ENCODE data around the gene SOX12.
"Not testable (repeated sequence)": the region's sequence is repeated elsewhere in the genome, so short reads cannot be mapped to it uniquely, and the experiment has no call there.

The SOX12 gene

DNA sequence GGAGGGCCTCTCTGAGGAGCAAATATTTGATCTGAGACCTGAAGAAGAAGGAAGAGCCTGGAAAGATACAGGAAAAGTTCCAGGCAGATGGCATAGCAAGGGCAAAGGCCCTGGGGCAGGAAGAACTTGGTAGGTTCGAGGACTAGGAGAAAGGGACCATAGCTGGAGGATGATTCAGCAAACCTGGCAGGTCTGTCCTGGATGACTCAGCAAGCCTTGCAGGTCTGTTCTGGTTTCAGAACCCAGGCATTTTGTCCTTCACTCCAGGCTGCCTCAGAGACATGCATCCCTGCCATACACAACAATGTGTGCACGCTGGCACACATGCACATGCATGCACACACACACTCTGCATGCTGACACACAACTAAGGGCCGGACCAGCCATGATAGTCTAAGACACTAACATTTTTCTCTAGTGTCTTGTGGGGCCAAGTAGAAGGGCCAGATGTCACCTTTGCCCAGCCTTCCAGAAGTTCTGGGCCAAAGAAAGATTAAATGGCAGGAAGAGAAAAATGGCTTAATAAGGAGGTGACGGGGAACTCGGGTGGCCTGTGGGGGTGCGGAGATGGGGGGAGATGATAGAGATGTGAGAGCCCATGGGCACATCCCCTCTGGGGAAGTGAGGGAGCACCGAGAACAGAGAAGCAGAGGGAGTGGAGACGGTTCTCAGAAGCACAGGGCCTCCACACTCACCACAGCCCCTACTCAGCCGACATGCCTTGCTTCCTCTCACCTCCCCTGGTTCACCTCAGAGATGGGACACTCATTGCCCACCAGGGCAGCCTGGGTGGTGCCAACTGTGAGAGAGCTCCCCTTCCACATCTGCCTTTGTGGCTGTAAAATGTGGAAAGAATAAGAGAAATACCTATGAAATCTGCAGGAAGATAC is 39.8 kb downstream of the SOX12 start:
- DNase-seq = no peak

- no peak for DNase-seq
These were observed 40.8 kb downstream of the SOX12 start for GRCh38 chr20:366041-366718.

DNA sequence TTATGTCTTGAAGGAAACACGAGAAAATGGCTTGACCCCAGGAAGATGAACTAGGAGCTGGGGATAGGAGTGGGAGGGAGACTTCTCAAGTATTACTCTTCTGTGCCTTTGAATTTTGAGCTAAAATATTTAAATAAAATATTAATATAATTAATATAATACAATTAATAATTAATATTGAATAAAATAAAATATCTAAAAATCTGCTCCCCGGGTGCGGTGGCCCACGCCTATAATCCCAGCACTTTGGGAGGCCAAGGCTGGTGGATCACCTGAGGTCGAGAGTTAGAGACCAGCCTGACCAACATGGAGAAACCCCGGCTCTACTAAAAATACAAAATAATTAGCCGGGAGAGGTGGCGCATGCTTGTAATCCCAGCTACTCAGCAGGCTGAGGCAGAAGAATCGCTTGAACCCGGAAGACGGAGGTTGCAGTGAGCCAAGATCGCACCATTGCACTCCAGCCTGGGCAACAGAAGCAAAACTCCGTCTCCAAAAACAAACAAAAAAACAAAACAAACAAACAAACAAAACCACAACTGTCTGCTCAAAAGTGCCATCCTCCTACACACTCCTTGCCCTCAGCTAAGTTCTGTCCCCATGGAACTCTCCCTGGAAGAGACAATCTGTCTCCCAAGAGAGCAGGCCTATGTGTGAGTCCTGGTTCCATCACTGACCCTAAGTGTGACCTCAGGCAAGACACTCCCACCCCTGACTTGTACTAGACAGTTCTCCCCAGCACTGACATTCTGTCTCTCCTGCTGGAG is 41.5 kb downstream of the SOX12 start:
- DNase-seq = no peak

DNA sequence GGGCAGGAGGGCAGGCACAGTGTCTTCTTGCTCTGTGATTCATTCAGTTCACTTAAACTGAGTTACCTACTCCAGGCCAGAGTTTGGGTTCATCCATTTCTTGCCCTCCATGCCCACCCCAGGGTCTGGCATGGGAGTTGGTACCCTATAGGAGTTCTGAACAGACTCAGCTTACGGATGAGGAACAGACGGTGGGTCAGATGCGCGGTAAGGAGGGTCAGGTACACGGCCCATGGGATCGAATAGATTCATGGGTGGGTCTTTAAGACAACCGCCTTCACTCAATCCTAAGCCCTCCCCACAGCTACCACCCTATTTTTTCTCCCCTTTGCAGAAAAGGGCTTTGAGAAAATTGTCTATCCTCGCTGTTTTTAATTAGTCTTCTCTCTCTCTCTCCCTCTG is 42.1 kb downstream of the SOX12 start:
- DNase-seq = no peak

GRCh38 chr20:368915-369314 is 43.6 kb downstream of the SOX12 start:
- DNase-seq = no peak

DNA sequence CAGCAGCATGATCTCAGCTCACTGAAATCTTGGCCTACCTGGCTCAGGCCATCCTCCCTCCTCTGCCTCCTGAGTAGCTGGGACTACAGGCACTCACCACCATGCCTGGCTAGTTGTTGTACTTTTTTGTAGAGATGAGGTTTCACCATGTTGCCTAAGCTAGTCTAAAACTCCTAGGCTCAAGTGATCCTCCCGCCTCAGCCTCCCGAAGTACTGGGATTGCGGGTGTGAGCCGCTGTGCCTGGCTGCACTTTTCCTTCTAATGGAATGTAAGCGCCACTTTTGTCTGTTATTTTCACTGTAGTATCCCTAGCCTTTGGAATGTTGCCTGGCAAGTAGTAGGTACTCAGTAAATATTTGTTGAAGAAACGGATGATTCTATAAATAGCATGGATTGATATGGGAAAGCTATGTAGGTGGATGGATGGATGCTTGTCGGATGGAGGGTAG is 44.8 kb downstream of the SOX12 start:
- no peak for DNase-seq

DNA sequence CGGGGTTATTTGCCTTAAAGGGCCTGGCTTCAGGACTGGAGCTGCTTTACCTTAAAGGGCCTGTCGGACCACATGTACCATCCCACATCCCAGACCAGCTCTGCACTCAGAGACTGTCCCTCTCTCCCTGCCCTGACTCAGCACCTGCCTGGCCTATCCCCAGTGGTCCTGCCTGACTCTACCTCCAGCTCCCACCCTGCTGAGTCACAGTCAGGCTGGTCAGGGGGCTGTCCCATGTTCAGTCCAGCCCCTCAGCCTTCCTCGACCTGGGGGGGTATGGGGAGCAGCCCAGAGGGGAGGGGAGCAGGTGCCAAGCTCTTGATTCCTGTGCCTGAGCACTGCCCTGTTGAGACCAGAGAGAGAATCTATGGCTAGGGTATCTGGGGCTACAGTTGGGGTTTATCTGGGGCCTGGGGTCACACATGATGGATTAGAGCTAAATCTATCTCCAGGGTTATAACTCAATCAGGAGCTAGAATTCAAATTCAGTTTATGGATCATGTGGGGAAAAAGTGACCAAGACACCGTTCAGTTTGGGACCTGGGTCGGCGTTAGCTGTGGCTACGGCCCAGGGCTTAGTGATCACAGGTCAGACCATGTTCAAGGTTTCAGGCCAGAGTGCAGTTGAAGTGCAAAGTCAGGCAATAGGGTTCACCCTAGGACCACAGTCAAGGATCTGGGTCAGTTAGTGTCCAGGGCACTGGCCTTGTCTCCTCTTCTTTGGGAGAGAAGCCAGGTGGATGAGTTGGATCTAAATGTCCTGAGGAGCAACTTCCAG is 45.8 kb downstream of the SOX12 start:
- DNase-seq = no peak

GRCh38 chr20:371755-372542 is 46.6 kb downstream of the SOX12 start:
- no peak for DNase-seq

GRCh38 chr20:372543-373082 is 47.3 kb downstream of the SOX12 start:
- DNase-seq = not testable (repeated sequence)

GRCh38 chr20:373171-373890 is 48.0 kb downstream of the SOX12 start:
- no peak for DNase-seq

DNA sequence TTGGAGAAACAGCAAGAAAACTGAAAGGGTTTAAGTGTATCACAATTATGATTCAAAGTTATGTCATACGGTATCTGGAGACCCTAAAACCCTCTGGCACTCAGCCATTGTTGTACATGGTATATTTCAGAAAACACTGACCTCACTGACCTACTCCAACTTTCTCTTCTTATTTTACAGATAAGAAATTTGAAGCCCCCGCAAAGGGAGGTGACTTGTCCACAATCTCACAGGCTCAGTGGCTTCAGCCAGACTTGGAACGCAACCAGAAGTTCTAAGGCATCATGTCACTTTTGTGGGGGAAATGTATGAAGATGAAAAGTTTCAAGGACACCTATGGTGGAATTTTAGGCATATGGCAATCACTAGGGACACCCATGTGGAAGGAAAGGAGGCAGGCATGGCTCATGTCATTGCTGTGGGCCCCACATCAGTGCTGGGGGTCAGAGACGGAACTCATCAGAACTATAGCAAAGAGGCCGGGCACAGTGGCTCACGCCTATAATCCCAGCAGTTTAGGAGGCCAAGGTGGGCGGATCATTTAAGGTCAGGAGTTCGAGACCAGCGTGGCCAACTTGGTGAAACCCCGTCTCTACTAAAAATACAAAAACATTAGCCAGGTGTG is 50.0 kb downstream of the SOX12 start:
- DNase-seq = no peak

- DNase-seq = no peak
These were observed 50.7 kb downstream of the SOX12 start for GRCh38 chr20:376089-376488.

DNA sequence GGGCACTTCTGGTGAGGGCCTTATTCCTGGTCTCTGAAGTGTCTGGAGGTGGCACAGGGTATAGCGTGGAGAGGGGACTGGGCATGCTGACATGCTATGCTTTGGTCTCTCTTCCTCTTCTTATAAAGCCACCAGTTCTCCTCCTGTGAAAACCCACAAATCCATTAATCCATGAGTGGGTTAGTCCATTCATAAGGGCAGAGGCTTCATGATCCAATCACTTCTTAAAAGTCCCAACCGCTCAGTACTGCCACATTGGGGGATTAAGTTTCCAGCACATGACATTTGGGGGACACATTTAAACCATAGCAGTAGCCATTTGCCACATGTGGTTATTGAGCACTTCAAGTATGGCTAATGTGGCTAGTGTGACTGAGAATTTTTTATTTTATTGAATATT is 51.4 kb downstream of the SOX12 start:
- DNase-seq = no peak

- not testable (repeated sequence) for DNase-seq
These were observed 52.2 kb downstream of the SOX12 start for GRCh38 chr20:377578-377977.

- no peak for DNase-seq
These were observed 53.6 kb downstream of the SOX12 start for GRCh38 chr20:378961-379336.

Measured in activated naive CD4-positive, alpha-beta T cell treated with Interleukin-2 at 50 U/mL for 16 hours (primary cell).